GM12873 (cell line): ENCODE data around the gene LDLRAD3.

Source experiments
- TF ChIP-seq, protein P1 (sequence below): IDR thresholded peaks from 2 replicates; pipeline ENCODE4 v1.5.1; 2012; ENCODE audit warnings: low read depth, mild to moderate bottlenecking, moderate library complexity, low read length, control low read depth; ENCODE audit not compliant: insufficient read depth; ENCODE audit errors: missing control alignments

LDLRAD3 gene

DNA sequence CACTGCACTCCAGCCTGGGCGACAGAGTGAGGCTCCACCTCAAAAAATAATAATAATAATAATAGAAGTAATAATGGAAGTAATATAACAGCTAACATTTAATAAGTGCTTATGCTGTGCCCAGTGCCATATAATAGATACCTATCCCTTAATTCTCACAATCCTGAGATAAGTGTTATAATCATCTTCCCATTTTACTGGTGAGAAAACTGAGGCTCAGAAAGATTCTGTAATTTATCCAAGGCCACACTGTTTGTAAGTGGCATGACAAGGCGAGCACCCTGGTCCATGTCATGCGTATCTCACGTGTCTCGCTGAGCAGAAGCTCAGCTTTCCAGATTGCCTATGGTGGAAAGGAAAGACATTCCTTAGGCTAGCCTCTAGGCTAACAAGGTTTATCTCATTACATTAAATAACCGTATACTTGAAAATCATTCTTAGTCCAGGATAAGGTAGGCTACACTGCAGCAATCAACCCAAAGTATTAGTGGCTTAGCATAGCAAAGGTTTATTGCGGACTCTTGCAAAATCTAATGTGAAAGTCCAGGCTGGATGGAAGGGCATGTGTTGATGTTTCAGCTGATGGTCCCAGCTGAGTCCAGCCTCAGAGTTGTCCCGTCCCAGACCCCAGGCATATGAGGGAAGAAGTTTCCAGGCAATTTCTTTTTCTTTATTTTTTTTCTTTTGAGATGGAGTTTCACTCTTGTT, 15.0 kb upstream of the LDLRAD3 start:
- TF ChIP-seq, protein P1, sequence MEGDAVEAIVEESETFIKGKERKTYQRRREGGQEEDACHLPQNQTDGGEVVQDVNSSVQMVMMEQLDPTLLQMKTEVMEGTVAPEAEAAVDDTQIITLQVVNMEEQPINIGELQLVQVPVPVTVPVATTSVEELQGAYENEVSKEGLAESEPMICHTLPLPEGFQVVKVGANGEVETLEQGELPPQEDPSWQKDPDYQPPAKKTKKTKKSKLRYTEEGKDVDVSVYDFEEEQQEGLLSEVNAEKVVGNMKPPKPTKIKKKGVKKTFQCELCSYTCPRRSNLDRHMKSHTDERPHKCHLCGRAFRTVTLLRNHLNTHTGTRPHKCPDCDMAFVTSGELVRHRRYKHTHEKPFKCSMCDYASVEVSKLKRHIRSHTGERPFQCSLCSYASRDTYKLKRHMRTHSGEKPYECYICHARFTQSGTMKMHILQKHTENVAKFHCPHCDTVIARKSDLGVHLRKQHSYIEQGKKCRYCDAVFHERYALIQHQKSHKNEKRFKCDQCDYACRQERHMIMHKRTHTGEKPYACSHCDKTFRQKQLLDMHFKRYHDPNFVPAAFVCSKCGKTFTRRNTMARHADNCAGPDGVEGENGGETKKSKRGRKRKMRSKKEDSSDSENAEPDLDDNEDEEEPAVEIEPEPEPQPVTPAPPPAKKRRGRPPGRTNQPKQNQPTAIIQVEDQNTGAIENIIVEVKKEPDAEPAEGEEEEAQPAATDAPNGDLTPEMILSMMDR = no peak

DNA sequence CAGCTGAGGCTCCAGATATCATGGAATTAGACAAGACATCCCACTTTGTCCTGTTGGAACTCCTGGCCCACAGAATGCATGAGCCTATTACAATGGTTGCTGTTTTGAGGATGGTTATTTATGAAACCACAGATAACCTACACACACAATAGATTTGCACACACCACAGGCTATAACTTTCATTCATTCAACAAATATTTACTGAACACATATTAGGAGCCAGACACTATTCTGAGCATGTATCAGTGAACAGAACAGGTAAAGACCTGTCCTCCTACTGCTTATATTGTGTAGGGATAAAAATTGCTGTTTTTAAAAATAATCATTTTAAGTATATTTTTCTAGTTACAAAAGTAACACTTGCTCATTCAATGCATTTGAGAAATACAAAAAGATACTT, 13.4 kb upstream of the LDLRAD3 start:
- TF ChIP-seq, protein P1 = no peak

DNA sequence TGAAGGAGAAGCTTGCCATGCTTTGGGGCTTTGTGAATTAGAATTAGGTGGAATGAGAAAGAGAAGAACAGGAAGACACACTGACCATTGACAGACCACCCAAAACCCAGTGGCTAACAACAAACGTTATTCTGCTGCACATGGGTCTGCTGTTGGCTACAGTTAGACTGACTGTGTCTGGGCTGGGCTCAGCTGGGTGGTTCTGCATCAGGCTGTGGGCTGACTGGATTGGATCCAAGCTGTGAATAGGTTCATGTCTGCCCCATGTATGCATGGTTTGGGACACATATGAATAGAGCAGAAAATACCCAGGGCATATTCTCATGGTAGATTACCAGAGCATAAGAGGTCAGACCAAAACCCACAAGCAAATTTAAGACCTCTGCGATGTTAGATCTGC, 11.7 kb upstream of the LDLRAD3 start:
- TF ChIP-seq, protein P1 = no peak

DNA sequence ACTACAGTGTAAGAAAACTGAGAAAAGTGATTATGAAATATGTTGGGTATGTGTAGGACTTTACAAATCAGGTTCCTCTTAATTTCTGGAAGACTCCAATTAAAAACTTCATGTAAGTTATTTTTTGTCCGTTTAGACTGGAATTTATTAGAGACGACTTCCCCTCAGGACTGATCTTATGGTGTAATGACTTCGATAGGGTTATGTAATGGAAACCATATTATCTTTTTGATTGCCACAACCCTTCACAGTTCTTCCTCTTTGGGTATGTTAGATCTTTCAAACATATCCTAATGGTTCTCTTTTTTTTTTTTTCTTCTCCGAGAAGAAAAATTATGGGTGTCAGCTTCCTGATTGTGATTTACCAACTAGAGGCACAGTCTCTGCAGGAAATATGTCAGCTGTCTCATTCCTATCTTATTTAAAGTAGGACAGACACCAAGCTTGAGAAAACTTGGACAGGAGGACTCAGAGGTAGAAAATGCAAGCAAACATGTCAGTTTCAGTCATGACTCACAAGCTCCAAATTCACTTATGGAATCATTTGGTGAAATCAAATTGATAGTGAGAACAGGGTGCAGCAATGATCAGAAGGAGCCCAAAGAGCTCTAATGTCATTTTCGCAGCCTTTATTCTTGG, 11.1 kb upstream of the LDLRAD3 start:
- TF ChIP-seq, protein P1 = no peak

DNA sequence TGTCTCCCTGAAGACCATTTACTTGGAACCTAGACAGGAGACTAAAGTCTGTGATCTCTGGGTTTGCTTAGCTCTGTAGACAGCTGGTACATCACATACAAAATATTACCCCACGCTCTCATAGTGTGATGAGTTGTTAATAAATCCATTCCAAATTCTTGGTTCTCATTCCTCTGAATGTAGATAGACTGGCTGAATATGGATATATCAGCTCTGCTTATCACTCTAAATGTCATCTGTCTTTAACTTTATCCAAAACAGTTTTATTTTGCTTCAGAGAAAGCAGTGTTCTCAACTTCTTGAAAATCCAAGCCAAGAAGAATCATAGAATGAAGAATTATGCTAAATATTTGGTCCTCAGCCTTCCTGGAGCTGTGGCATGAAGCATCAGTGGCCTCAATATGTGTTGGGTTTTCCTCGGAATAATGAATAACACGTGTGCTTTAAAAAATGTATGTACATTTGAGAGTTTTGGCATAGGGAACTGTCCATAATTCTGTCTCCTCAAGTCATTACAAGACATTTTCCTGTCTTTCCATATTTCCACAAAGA, 10.5 kb upstream of the LDLRAD3 start:
- TF ChIP-seq, protein P1 = no peak

DNA sequence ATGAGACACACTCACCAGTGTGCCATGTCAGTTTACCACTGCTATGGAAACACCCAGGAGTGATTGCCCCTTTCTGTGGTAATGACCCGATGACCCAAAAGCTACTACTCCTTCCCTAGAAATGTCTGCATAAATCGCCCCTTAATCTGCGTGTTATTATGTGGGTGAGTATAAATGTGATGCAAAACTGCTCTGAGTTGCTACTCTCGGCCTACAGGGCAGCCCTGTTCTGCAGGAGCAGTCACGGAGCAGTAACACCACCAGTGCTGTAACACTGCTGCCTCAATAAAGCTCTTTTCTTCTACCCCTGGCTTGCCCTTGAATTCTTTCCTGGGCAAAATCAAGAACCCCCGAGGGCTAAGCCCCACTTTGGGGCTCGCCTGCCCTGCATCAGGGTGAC, 9.6 kb upstream of the LDLRAD3 start:
- TF ChIP-seq, protein P1 = no peak

DNA sequence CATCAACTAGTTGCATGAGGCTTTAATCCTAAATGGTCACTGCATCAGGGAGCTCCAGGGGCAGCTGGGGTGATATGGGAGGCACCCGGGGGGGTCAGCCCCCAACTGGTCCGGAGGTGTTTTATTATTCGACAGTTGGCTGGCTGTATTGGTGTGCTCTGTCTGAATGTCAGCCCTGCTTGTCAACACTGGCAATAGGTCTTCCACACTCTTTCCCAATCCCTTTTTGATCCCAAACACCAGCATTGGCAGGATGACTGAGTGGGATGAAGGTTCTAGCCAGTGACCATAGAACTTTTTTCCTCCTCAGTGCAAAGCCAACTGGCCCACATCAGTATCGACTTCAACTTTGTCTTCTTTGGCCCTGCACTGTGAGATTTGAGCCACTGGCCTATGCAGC, 8.9 kb upstream of the LDLRAD3 start:
- TF ChIP-seq, protein P1 = no peak
